Adrenal gland (tissue), 5 donors: ENCODE results near the gene ARL6IP6.

Experiments used
- POLR2A ChIP-seq, 2 donors: fragments of 450-650 bp; IDR thresholded peaks; one replicate each; pipeline ENCODE4 v1.6.1; 2017; ENCODE audit warnings: antibody characterized with exemption in 2 of 2, mild to moderate bottlenecking in 2 of 2, moderate library complexity in 1 of 2
- TF ChIP-seq, protein P1 (sequence below), 6 experiments: fragments of 450-650 bp in 4 of 6; fragments of 200-600 bp in 2 of 6; sonication (generic) in 1 of 6; IDR thresholded peaks; 1 replicate in 5 of 6; 2 replicates in 1 of 6; pipeline versions ENCODE4 v1.5.1 to v1.8.0; 2016 to 2021; ENCODE audit warnings: antibody characterized with exemption in 6 of 6, mild to moderate bottlenecking in 2 of 6, moderate library complexity in 1 of 6
- donor health status: DM: no; HTN: no; CAD: no.

DNA sequence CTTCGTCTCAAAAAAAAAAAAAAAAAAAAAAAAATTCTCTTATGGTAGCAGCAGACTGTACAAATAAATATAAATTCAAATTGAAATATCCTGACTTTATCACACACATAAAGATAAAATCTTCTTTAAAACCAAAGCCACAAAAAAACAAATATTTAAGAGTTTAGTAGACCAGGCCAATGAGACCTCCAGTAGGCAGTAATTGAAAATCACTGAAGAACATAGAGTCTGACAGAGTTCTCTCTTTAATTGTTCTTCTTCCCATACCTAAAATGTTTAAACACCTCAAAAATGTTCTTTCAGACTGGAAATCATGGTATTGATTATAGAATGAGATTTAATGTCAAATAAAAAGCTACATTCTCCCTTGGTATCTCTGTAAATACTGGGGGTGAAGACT is 21.9 kb upstream of the ARL6IP6 start:
- no peak for TF ChIP-seq POLR2A (IDR thresholded peaks at IDR 0.05)
- TF ChIP-seq, protein P1, sequence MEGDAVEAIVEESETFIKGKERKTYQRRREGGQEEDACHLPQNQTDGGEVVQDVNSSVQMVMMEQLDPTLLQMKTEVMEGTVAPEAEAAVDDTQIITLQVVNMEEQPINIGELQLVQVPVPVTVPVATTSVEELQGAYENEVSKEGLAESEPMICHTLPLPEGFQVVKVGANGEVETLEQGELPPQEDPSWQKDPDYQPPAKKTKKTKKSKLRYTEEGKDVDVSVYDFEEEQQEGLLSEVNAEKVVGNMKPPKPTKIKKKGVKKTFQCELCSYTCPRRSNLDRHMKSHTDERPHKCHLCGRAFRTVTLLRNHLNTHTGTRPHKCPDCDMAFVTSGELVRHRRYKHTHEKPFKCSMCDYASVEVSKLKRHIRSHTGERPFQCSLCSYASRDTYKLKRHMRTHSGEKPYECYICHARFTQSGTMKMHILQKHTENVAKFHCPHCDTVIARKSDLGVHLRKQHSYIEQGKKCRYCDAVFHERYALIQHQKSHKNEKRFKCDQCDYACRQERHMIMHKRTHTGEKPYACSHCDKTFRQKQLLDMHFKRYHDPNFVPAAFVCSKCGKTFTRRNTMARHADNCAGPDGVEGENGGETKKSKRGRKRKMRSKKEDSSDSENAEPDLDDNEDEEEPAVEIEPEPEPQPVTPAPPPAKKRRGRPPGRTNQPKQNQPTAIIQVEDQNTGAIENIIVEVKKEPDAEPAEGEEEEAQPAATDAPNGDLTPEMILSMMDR (IDR thresholded peaks at IDR 0.05) = no peak
